GM12878 (cell line): ENCODE measurements around the gene CACFD1. TPM values are rescaled to one million over a fixed set of nuclear protein-coding genes. Genes with fewer than 3 reads are reported as not detected.

Source experiments
- BRCA1 ChIP-seq: IDR thresholded peaks from 2 replicates; pipeline ENCODE4 v1.6.1; 2011; ENCODE audit warnings: low read depth, low read length, improper control_type of control experiment
- DPF2 ChIP-seq: fragments of 450-650 bp; IDR thresholded peaks from 2 replicates; pipeline ENCODE4 v1.6.1; 2017; ENCODE audit warnings: mild to moderate bottlenecking
- ELK1 ChIP-seq: IDR thresholded peaks from 2 replicates; pipeline ENCODE4 v1.6.1; 2012; ENCODE audit warnings: low read depth, low read length, improper control_type of control experiment
- HDAC6 ChIP-seq: fragments of 200-600 bp; sonication (generic); IDR thresholded peaks from one replicate; pipeline ENCODE4 v1.8.0; 2017; ENCODE audit warnings: antibody characterized with exemption; ENCODE audit not compliant: unreplicated experiment
- NFYB ChIP-seq: IDR thresholded peaks from 2 replicates; pipeline ENCODE4 v1.6.1; 2011; ENCODE audit warnings: low read depth, mild to moderate bottlenecking, low read length, improper control_type of control experiment, moderate library complexity; ENCODE audit not compliant: insufficient read depth
- NKRF ChIP-seq: fragments of 450-650 bp; conservative IDR thresholded peaks from 2 replicates; pipeline ENCODE4 v1.6.1; 2017; ENCODE audit warnings: mild to moderate bottlenecking, moderate library complexity
- PAX5 ChIP-seq: IDR thresholded peaks from 2 replicates; pipeline ENCODE4 v1.6.1; 2011; ENCODE audit warnings: low read depth, low read length, borderline replicate concordance
- ZNF687 ChIP-seq: fragments of 450-650 bp; IDR thresholded peaks from 2 replicates; pipeline ENCODE4 v1.6.1; 2017; ENCODE audit warnings: mild to moderate bottlenecking, moderate library complexity
- ZSCAN29 ChIP-seq: fragments of 450-650 bp; IDR thresholded peaks from 2 replicates; pipeline ENCODE4 v1.6.1; 2017; ENCODE audit warnings: mild to moderate bottlenecking, moderate library complexity
- polyA plus RNA-seq, 11 experiments: library from polyadenylated mRNA; depleted of rRNA in 4 of 11; unstranded in 6 of 11; stranded (reverse) in 5 of 11; fragments of >200 nt; fragmentation: Nextera tagmentation in 4 of 11; fragmentation: Illumina TruSeq in 1 of 11; extraction: Ambion mirVana in 4 of 11; extraction: Trizol in 1 of 11; gene quantifications; 1 replicate in 1 of 11; 2 replicates in 10 of 11; pipeline versions ENCODE4 v1.2.1 to v1.2.3, GENCODE V29; 2011 to 2016; ENCODE audit warnings: inconsistent platforms in 2 of 11, missing spikeins in 2 of 11, low read depth in 1 of 11
- total RNA-seq, 4 experiments: library from RNA; depleted of rRNA in 3 of 4; stranded (reverse); fragments of >200 nt in 3 of 4; fragmentation: Illumina TruSeq in 1 of 4; extraction: Trizol in 1 of 4; gene quantifications; 2 replicates each; pipeline versions ENCODE4 v1.2.1 to v1.2.3, GENCODE V29; 2013 to 2021

Gene CACFD1
- total and polyA plus RNA-seq, 10 of the 15 experiments (the other 5 are each of a cell fraction or from before 2014, with no cell fraction given): 0.09 to 5.8 (median 1.4) TPM; not detected in 1

- TF ChIP-seq NKRF: peak; percentile 71; the same call in 1 of the 2 replicates
- no peak for TF ChIP-seq ZSCAN29
- no peak for TF ChIP-seq HDAC6
- peak; percentile 95 for TF ChIP-seq NFYB
- peak; percentile 23; the same call in 1 of the 2 replicates for TF ChIP-seq ZNF687
- TF ChIP-seq PAX5: peak; percentile 33; the same call in 1 of the 2 replicates
- no peak for TF ChIP-seq DPF2
- TF ChIP-seq BRCA1: no peak
- TF ChIP-seq ELK1: no peak
Observed at GRCh38 chr9:133478851-133479711, 19.3 kb downstream of the CACFD1 start, which contains the start of gene SLC2A6 (continued).
